PFSK-1 (cell line): ENCODE results near the gene ISG20.

Experiments used
- FOXP2 ChIP-seq: optimal IDR thresholded peaks from 2 replicates; pipeline ENCODE3; 2011; ENCODE audit warnings: borderline replicate concordance, control low read depth, inconsistent platforms; ENCODE audit not compliant: insufficient read depth; ENCODE audit errors: extremely low read length, extremely low read depth
- POLR2AphosphoS5 ChIP-seq: IDR thresholded peaks from 2 replicates; pipeline ENCODE4 v1.6.1; 2012; ENCODE audit warnings: low read depth, mild to moderate bottlenecking, control low read depth, low read length, moderate library complexity
- REST ChIP-seq, 2 experiments: IDR thresholded peaks; 2 replicates each; pipeline versions ENCODE4 v1.6.1 to v1.8.0; 2011 to 2012; ENCODE audit warnings: low read depth in 2 of 2, low read length in 2 of 2, control low read depth in 1 of 2, inconsistent platforms in 1 of 2, mild to moderate bottlenecking in 1 of 2, moderate library complexity in 1 of 2; ENCODE audit not compliant: insufficient read depth in 1 of 2
- SIN3A ChIP-seq: IDR thresholded peaks from 2 replicates; pipeline ENCODE4 v1.6.1; 2012; ENCODE audit warnings: mild to moderate bottlenecking, low read length, moderate library complexity, borderline replicate concordance; ENCODE audit not compliant: insufficient read depth
- TAF1 ChIP-seq: IDR thresholded peaks from 2 replicates; pipeline ENCODE4 v1.6.1; 2012; ENCODE audit warnings: low read length, control low read depth, borderline replicate concordance; ENCODE audit not compliant: insufficient read depth

- TF ChIP-seq SIN3A, result no peak
- no peak for TF ChIP-seq REST (IDR thresholded peaks at IDR 0.05; ENCODE audit: insufficient read depth in 1 of 2, low read depth in 2 of 2, low read length in 2 of 2)
- no peak for TF ChIP-seq POLR2AphosphoS5
- no peak for TF ChIP-seq TAF1
- TF ChIP-seq FOXP2, result no peak
These were observed 3.5 kb upstream of the ISG20 start for GRCh38 chr15:88635318-88635717.
